ENCODE results near the gene CACNA1S. TPM values are rescaled to one million over a fixed set of nuclear protein-coding genes. Genes with fewer than 3 reads are reported as not detected.

Gene CACNA1S
- total RNA-seq, 1 experiment from 2014 or later: not detected

GRCh38 chr1:201142849-201143725 lies 30.9 kb upstream of the CACNA1S start:
- Histone ChIP-seq H2BK20ac (ENCODE audit: low read depth, low read length, poor library complexity, severe bottlenecking) (no peak overlapping the region), H3K9ac (ENCODE audit: extremely low read depth, insufficient read length, low read length) (no peak overlapping the region), H3K4me1 (ENCODE audit: insufficient read depth, low read length) (no peaks in the 10 kb centered on the region), H3K9me3 (ENCODE audit: control insufficient read depth, low read depth, low read length) (no peaks in the 10 kb centered on the region), H4K8ac (replicated peaks; ENCODE audit: insufficient read length, low read depth, low read length) (no peak overlapping the region), H3K18ac (ENCODE audit: insufficient read length, low read depth, low read length) (no peak overlapping the region), H4K91ac (ENCODE audit: insufficient read length, low read depth, low read length) (no peak overlapping the region), H2BK5ac (ENCODE audit: insufficient read length, low read length) (no peak overlapping the region), H3K27me3 (ENCODE audit: insufficient read depth, low read length) (no peaks in the 10 kb centered on the region), H4K20me1 (ENCODE audit: control insufficient read depth, insufficient read depth, insufficient read length) (no peaks in the 10 kb centered on the region), H3T11ph (ENCODE audit: low read length) (no peak overlapping the region), H3K79me1 (ENCODE audit: insufficient read depth, low read depth, low read length, poor library complexity, severe bottlenecking) (peaks cover 1% of the 10 kb centered on the region), H3K56ac (ENCODE audit: insufficient read length, low read depth, low read length) (no peak overlapping the region), H2BK120ac (ENCODE audit: low read depth, low read length, poor library complexity, severe bottlenecking) (no peak overlapping the region), H2BK12ac (ENCODE audit: insufficient read length, low read depth, low read length) (no peak overlapping the region), H2BK15ac (ENCODE audit: low read depth, low read length) (no peak overlapping the region), H3K79me2 (ENCODE audit: insufficient read depth, low read length) (no peaks in the 10 kb centered on the region), H3K23me2 (ENCODE audit: insufficient read length, low read depth, low read length, poor library complexity, severe bottlenecking) (no peaks in the 10 kb centered on the region), H2AK5ac (ENCODE audit: insufficient read length, low read length) (no peak overlapping the region), H2AFZ (ENCODE audit: low read length) (no peak overlapping the region), H3K4ac (ENCODE audit: low read depth, low read length) (no peak overlapping the region), H3K14ac (ENCODE audit: insufficient read depth, low read length) (no peak overlapping the region), H3K4me2 (ENCODE audit: insufficient read depth, insufficient read length, low read length) (no peak overlapping the region), H3K23ac (ENCODE audit: insufficient read length, low read depth, low read length) (no peak overlapping the region), H3K27ac (ENCODE audit: insufficient read length, low read depth, low read length) (no peak overlapping the region), H4K5ac (ENCODE audit: insufficient read length, low read depth, low read length) (no peak overlapping the region)
- WGBS (ENCODE audit: extremely low coverage, insufficient read length, low lambda C conversion rate): no CpG with 5 or more reads among the region's 16 CpGs
- Mint-ChIP-seq H3K36me3 (ENCODE audit: insufficient read depth in 1 of 3, low read depth in 3 of 3) (peaks cover 53 to 93% (median 90%) of the 10 kb centered on the region in 3 experiments; a peak in 6 of 7 replicates), H3K4me3 (no peak overlapping the region), H3K27me3 (ENCODE audit: low read depth) (no peaks in the 10 kb centered on the region), H3K27ac (peak overlapping the region in 1 of 3 experiments; percentile 64; a peak in 2 of 7 replicates), H3K4me1 (no peaks in the 10 kb centered on the region), H3K9me3 (no peaks in the 10 kb centered on the region)
- no peak for TF ChIP-seq CTCF (conservative IDR thresholded peaks at IDR 0.05)
- DNase-seq: no peak

Measured in H9 (cell line).